Right lobe of liver (tissue), 6 donors: ENCODE data around the gene PGP. TPM values are rescaled to one million over a fixed set of nuclear protein-coding genes. Genes with fewer than 3 reads are reported as not detected.

Source experiments
- ATAC-seq, 4 donors: fragments of 200-7000 bp; cut with Tn5 transposase; one replicate each; pipeline ENCODE4 v1.9.1; 2020; ENCODE audit warnings: mild to moderate bottlenecking in 4 of 4, moderate library complexity in 4 of 4
- DNase-seq, 3 donors: peaks; one replicate each; pipeline ENCODE4 v3.0.0-alpha.2; 2020
- H3K27ac ChIP-seq, 3 donors: fragments of 200-600 bp; one replicate each; pipeline ENCODE4 v1.8.0; 2022
- H3K27me3 ChIP-seq, 2 donors: fragments of 200-600 bp; one replicate each; pipeline ENCODE4 v1.8.0; 2022
- H3K36me3 ChIP-seq, 4 donors: fragments of 200-600 bp; sonication (generic) in 1 of 4; one replicate each; pipeline versions ENCODE4 v1.5.1 to v1.8.0; 2017 to 2022; ENCODE audit warnings: control low read depth in 1 of 4
- H3K4me1 ChIP-seq, 4 donors: fragments of 200-600 bp; sonication (generic) in 1 of 4; one replicate each; pipeline versions ENCODE4 v1.5.1 to v1.8.0; 2017 to 2022; ENCODE audit warnings: control low read depth in 1 of 4
- H3K4me3 ChIP-seq, 3 donors: fragments of 200-600 bp; one replicate each; pipeline ENCODE4 v1.8.0; 2022
- H3K9me3 ChIP-seq, 4 donors: fragments of 200-600 bp; sonication (generic) in 1 of 4; one replicate each; pipeline versions ENCODE4 v1.5.1 to v1.8.0; 2017 to 2022; ENCODE audit warnings: control low read depth in 1 of 4
- POLR2A ChIP-seq: fragments of 450-650 bp; IDR thresholded peaks from one replicate; pipeline ENCODE4 v1.6.1; 2017; ENCODE audit warnings: antibody characterized with exemption, mild to moderate bottlenecking
- WGBS: methylation state at CpG from one replicate; pipeline ENCODE4 v1.1.6; 2018; ENCODE audit warnings: low coverage, low lambda C conversion rate; ENCODE audit not compliant: insufficient coverage; ENCODE audit errors: missing lambda C conversion rate; 5-methylcytosine and 5-hydroxymethylcytosine counted together
- intact Hi-C, 2 donors: fragments of 100-400 bp; cut with DNase I; formaldehyde crosslinking; loops; one replicate each; pipeline versions ENCODE4 v1.11.2 to v1.14.1; 2022
- total RNA-seq, 6 experiments: library from RNA; depleted of rRNA in 2 of 6; stranded (reverse); fragments of >200 nt in 2 of 6; fragmentation: NEBNext Ultra II Directional in 3 of 6; extraction: Animal tissue kit (Norgen Biotek cat#: 25700) in 3 of 6; gene quantifications; one replicate each; pipeline versions ENCODE4 v1.1.0 to v1.2.4, GENCODE V29; 2016 to 2023
- TF ChIP-seq, protein P1 (sequence below), 4 donors: fragments of 200-600 bp in 3 of 4; fragments of 450-650 bp in 1 of 4; IDR thresholded peaks; one replicate each; pipeline versions ENCODE4 v1.5.1 to v1.8.0; 2016 to 2022; ENCODE audit warnings: antibody characterized with exemption in 4 of 4, mild to moderate bottlenecking in 2 of 4
- donor health status: DM: no; HTN: yes; CAD: no.
- donor health status: DM: no; HTN: no; CAD: no.
- donor health status: DM: no; HTN: no; CAD: no.
- donor health status: DM: no; HTN: yes; CAD: no.
- donor health status: DM: no; HTN: yes; CAD: no.

Gene PGP
- total RNA-seq, 6 experiments from 2014 or later = 3.8 to 14.2 (median 6.9) TPM

DNA sequence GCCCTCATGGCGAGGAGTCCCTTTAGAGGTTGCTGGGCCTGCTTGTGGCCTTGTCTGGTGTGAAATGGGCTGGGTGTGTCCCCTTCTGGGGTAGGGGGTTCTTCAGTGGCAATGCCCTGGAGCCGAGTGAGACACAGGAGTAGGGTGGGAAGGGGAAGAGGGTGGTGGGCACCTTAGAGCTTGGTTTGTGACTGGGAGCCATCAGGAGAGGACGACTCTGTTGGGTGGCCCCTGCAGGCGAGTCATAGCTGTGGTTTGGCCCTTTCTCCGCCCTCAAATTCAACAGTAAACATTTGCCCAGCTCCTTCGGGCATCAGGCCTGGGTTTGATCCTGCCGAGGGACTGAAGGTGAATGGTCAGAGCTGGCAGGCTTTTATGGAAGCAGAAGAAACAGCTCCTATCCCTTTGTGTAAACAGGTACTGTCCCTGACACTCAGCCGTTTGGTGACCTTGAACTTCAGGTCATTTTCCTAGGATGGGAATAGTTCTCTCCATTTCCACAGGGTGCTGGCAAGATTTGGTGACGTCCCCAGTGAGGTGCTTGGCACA, 11.7 kb upstream of the PGP start:
- intact Hi-C loops = no loop called here
- WGBS = 26% methylated on average over 6 of the region's 9 CpGs
- peak; percentile 26 to 55 (median 38) for ATAC-seq
- H3K4me3 ChIP-seq = no peak overlapping the region
- peak overlapping the region in 1 of 3 donors; percentile 58 for H3K27ac ChIP-seq
- no peaks in the 10 kb centered on the region for H3K9me3 ChIP-seq
- H3K27me3 ChIP-seq = no peaks in the 10 kb centered on the region
- peak; percentile 64 to 87 (median 86) for DNase-seq
- peaks cover 0 to 22% (median 3%) of the 10 kb centered on the region in 4 donors for H3K36me3 ChIP-seq
- H3K4me1 ChIP-seq = peaks cover 0 to 29% (median 15%) of the 10 kb centered on the region in 4 donors
- TF ChIP-seq, protein P1, sequence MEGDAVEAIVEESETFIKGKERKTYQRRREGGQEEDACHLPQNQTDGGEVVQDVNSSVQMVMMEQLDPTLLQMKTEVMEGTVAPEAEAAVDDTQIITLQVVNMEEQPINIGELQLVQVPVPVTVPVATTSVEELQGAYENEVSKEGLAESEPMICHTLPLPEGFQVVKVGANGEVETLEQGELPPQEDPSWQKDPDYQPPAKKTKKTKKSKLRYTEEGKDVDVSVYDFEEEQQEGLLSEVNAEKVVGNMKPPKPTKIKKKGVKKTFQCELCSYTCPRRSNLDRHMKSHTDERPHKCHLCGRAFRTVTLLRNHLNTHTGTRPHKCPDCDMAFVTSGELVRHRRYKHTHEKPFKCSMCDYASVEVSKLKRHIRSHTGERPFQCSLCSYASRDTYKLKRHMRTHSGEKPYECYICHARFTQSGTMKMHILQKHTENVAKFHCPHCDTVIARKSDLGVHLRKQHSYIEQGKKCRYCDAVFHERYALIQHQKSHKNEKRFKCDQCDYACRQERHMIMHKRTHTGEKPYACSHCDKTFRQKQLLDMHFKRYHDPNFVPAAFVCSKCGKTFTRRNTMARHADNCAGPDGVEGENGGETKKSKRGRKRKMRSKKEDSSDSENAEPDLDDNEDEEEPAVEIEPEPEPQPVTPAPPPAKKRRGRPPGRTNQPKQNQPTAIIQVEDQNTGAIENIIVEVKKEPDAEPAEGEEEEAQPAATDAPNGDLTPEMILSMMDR (IDR thresholded peaks at IDR 0.05) = no peak
- no peak for TF ChIP-seq POLR2A

DNA sequence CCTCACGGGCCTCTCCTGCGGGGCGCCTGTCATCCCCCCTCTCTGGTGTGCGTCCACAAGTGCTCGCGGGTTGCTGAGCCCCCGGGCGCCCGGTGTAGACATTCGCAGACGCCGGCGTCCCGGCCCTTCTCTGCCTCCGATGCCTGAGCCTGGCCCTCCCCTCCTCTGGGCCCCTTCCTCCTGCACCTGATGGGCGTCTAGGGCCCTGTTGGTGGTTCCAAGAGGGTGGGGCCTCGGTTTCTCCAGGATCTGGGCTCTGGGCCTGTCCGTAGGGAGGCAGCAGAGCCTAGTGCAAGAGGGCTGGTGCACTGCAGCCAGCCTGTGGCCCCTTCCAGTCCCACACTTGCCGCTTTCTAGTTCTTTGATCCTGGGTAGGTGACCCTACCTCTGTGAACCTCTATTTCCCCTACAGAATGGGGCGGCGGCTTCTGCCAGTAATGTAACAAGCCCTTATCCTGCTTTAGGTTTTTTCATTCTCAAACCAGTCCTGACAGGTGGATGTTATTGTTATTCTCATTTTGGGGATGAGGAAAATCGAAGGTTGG, 9.4 kb upstream of the PGP start:
- no peaks in the 10 kb centered on the region for H3K27me3 ChIP-seq
- H3K9me3 ChIP-seq = no peaks in the 10 kb centered on the region
- DNase-seq (peak; percentile 63 to 75 (median 72)), ATAC-seq (peak; percentile 43 to 67 (median 60))
- TF ChIP-seq, protein P1 (IDR thresholded peaks at IDR 0.05) = peak in 3 of 4 donors; percentile 19 to 44 (median 22)
- TF ChIP-seq POLR2A = no peak
- H3K4me3 ChIP-seq = peak overlapping the region; percentile 97 to 99 (median 98)
- H3K4me1 ChIP-seq = peaks cover 0 to 29% (median 15%) of the 10 kb centered on the region in 4 donors
- 30% methylated on average over 4 of the region's 22 CpGs for WGBS
- H3K27ac ChIP-seq = peak overlapping the region; percentile 68 to 86 (median 75)
- H3K36me3 ChIP-seq = peaks cover 0 to 9% (median 0%) of the 10 kb centered on the region in 4 donors
- intact Hi-C loops = no loop called here

DNA sequence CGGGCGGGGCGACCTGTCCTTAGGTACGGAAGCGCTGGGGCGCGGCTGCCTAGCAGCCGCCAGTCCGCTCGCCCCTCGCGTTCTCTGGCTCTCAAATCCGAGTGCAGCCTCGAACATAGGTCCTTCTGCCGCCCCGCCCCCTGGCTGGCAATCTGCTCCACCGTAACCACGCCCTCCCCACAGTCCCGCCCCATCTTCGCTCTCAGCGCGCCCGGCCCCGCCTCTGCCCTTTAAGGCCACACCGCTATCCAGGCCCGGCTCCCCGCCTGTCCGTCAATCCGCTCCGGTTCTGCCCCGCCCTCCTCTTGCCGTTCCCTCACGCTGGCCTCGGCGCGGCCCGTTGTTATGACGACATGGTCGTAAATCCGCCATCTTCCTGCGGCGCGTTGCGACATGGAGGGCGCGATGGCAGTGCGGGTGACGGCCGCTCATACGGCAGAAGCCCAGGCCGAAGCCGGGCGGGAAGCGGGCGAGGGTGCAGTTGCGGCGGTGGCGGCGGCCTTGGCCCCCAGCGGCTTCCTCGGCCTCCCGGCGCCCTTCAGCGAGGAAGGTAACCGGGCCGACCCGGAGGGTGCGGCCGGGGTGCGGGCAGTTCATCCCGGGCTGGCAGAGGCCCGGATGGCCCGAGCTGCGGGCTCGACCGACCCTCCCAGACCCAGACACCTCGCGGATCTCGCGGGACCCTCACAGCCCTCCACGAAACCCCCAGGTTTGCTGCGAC, 8.7 kb upstream of the PGP start, which contains the start of gene E4F1:
TSS of gene E4F1 (plus strand) at position 371 of the 721 bp plus-strand sequence. CDS start at position 394, 23 bp downstream.
- peak within 1 kb of the TSS; percentile 68 to 86 (median 75) for H3K27ac ChIP-seq
- DNase-seq (peak; percentile 100), ATAC-seq (peak; percentile 95 to 98 (median 96))
- intact Hi-C loops = no loop called here
- peaks cover 0 to 29% (median 15%) of the 10 kb centered on the region in 4 donors for H3K4me1 ChIP-seq
- under 1% methylated on average over 24 of the region's 82 CpGs for WGBS
- H3K27me3 ChIP-seq = no peaks in the 10 kb centered on the region
- H3K9me3 ChIP-seq = no peaks in the 10 kb centered on the region
- TF ChIP-seq, protein P1 (IDR thresholded peaks at IDR 0.05) = no peak
- TF ChIP-seq POLR2A = peak; percentile 91
- peaks cover 0 to 3% (median 0%) of the 10 kb centered on the region in 4 donors for H3K36me3 ChIP-seq
- H3K4me3 ChIP-seq = peak within 1 kb of the TSS; percentile 97 to 99 (median 98)

DNA sequence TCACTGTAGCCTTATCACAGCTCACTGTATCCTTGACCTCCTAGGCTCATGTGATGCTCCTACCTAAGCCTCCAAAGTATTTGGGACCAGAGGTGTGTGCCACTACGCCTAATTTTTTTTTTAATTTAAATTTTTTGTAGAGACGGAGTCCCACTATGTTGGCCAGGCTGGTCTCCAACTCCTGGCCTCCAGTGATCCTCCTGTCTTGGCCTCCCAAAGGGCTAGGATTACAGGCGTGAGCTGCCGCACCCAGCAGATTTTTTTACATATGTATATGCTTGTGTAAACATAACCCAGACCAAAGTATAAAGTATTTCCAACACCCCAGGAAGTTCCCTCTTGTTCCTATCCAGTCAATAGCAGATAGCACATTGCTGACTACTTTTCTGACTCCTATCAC, 1.7 kb upstream of the PGP start:
- no peaks in the 10 kb centered on the region for H3K27me3 ChIP-seq
- H3K4me1 ChIP-seq = peaks cover 0 to 19% (median 9%) of the 10 kb centered on the region in 4 donors
- intact Hi-C loops = no loop called here
- no peaks in the 10 kb centered on the region for H3K9me3 ChIP-seq
- DNase-seq (no peak), ATAC-seq (no peak)
- 80% methylated on average over 2 of the region's 4 CpGs for WGBS
- H3K4me3 ChIP-seq = no peak overlapping the region
- TF ChIP-seq, protein P1 (IDR thresholded peaks at IDR 0.05) = no peak
- TF ChIP-seq POLR2A = no peak
- H3K27ac ChIP-seq = no peak overlapping the region
- H3K36me3 ChIP-seq = no peaks in the 10 kb centered on the region
